Ectodermal cell (in vitro differentiated cells): ENCODE results near the gene SLC38A11.
"Not testable (repeated sequence)": the region's sequence is repeated elsewhere in the genome, so short reads cannot be mapped to it uniquely, and the experiment has no call there.

ENCODE experiments used
- H3K27ac ChIP-seq: 2 replicates; pipeline ENCODE4 v1.7.0; 2013; ENCODE audit warnings: mild to moderate bottlenecking, low read depth, low read length; ENCODE audit not compliant: insufficient read depth, poor library complexity, severe bottlenecking
- H3K27me3 ChIP-seq: 2 replicates; pipeline ENCODE4 v1.7.0; 2013; ENCODE audit warnings: mild to moderate bottlenecking, low read length; ENCODE audit not compliant: insufficient read depth, control insufficient read depth, poor library complexity, severe bottlenecking
- H3K36me3 ChIP-seq: one replicate; pipeline ENCODE4 v1.7.0; 2013; ENCODE audit warnings: low read length; ENCODE audit not compliant: control insufficient read depth, insufficient read depth
- H3K4me1 ChIP-seq: one replicate; pipeline ENCODE4 v1.7.0; 2013; ENCODE audit warnings: low read length; ENCODE audit not compliant: control insufficient read depth, insufficient read depth
- H3K4me3 ChIP-seq: 2 replicates; pipeline ENCODE4 v1.7.0; 2013; ENCODE audit warnings: low read depth, low read length, control low read depth; ENCODE audit not compliant: insufficient read depth
- H3K9me3 ChIP-seq: 2 replicates; pipeline ENCODE4 v1.7.0; 2013; ENCODE audit warnings: mild to moderate bottlenecking, low read length, moderate library complexity; ENCODE audit not compliant: control insufficient read depth
- WGBS, 2 experiments: methylation state at CpG; one replicate each; pipeline ENCODE4 v1.1.7; 2013; ENCODE audit warnings: missing lambda C conversion rate in 2 of 2; 5-methylcytosine and 5-hydroxymethylcytosine counted together

Gene SLC38A11

DNA sequence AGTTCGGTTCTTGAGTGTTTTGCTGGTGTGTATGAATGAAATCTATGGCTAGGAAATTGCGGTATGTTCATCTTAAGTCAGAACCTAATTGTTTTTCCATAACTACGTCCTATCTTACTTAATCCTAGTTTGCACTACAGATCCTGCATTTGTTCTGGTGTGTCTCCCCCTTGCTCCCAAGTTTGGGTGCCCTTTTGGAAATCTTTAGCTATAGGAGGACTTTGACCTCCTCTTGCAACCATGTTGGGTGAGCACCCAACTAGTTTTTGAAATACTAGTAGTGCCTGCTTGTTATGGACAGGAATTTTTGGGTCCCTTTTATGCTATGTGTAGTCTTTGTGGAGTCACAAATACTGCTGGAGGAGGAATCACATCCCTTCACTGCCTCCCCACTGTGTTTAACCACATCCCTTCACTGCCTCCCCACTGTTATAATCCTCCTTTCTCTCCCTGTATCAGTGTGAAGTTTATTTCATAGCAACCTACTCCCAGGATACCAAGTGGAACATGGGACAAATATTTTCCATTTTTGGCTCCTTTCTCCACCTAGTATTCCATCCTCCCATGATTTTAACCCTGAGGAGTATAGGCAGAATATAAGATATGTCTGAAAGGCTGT, 87.4 kb downstream of the SLC38A11 start:
- no peaks in the 10 kb centered on the region for H3K36me3 ChIP-seq
- H3K9me3 ChIP-seq = no peaks in the 10 kb centered on the region
- no peak overlapping the region for H3K27ac ChIP-seq
- no peaks in the 10 kb centered on the region for H3K4me1 ChIP-seq
- WGBS, 2 experiments = 55 to 62% methylated on average over 3 of the region's 3 CpGs
- H3K27me3 ChIP-seq = no peaks in the 10 kb centered on the region
- no peak overlapping the region for H3K4me3 ChIP-seq

DNA sequence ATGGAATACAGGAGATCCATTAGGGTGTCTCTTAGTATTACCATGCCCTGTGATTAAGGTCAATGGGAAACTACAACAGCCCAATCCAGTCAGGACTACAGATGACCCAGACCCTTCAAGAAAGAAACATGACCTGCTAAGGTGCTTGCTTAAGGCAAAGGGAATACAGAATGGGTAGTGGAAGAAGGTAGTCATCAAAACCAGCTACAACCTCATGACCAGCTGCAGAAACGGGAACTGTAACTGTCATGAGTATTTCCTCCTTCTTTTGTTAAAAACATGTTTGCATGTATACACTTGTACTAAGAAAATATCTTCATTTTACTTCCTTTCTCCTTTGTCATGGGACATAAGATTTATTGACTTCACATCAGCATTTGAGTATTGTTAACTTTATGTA, 88.9 kb downstream of the SLC38A11 start:
- H3K27me3 ChIP-seq, H3K4me3 ChIP-seq, H3K36me3 ChIP-seq, H3K4me1 ChIP-seq, H3K9me3 ChIP-seq, H3K27ac ChIP-seq: not testable (repeated sequence)
- WGBS, 2 experiments = 100% methylated on average over 1 of the region's 1 CpG; no CpG with 5 or more reads in 1 of the 2 experiments

DNA sequence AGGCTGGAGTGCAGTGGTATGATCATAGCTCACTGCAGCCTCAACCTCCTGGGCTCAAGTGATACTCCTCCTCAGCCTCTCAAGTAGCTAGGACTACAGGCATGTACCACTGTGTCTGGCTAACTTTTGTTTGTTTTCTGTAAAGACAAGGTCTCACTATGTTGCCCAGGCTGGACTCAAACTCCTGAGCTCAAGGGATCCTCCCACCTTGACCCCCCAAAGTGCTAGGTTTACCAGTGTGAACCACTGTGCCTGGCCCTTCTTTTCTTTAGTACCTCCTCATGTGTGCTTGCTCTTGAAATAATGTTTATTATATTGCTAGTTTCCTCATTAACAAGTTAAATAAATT, 94.7 kb downstream of the SLC38A11 start:
- no peaks in the 10 kb centered on the region for H3K4me1 ChIP-seq
- H3K27ac ChIP-seq = no peak overlapping the region
- H3K4me3 ChIP-seq = no peak overlapping the region
- no peaks in the 10 kb centered on the region for H3K27me3 ChIP-seq
- no peaks in the 10 kb centered on the region for H3K36me3 ChIP-seq
- no peaks in the 10 kb centered on the region for H3K9me3 ChIP-seq

- H3K4me3 ChIP-seq, H3K36me3 ChIP-seq, H3K27ac ChIP-seq, H3K9me3 ChIP-seq, H3K27me3 ChIP-seq, H3K4me1 ChIP-seq: not testable (repeated sequence)
- 85 to 90% methylated on average over 4 of the region's 4 CpGs for WGBS, 2 experiments
Observed at GRCh38 chr2:164859906-164860693, 95.2 kb downstream of the SLC38A11 start.

DNA sequence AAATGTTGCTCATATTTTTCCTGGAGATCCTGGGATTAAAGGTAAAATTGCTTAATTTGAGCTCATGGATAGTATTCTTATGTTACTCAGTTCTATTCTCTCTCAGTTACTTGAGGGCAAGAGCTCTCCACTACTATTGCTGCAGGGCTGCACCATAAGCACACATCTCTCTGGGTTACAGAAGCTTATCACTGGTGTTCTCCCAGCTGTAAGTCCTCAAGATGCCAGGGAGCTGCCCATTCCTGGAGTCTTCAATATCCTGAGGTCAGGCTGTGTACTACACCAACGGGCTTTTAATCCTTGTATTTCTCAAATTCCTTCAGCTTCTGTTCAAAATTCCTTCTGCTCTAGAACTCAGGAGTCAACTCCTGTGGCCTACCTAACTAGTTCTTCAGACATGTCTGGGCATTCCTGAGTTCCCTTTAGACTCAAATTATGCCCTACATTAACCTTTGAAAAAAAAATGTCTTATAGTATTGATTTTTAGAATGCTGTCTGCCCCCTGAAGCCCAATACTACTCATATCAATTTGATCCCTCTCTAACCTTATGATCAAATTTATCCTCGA, 96.0 kb downstream of the SLC38A11 start:
- Histone ChIP-seq H3K4me3 (no peak overlapping the region), H3K27ac (no peak overlapping the region), H3K9me3 (no peaks in the 10 kb centered on the region), H3K36me3 (no peaks in the 10 kb centered on the region), H3K27me3 (no peaks in the 10 kb centered on the region), H3K4me1 (no peaks in the 10 kb centered on the region)
- 83 to 85% methylated on average over 2 of the region's 2 CpGs for WGBS, 2 experiments

DNA sequence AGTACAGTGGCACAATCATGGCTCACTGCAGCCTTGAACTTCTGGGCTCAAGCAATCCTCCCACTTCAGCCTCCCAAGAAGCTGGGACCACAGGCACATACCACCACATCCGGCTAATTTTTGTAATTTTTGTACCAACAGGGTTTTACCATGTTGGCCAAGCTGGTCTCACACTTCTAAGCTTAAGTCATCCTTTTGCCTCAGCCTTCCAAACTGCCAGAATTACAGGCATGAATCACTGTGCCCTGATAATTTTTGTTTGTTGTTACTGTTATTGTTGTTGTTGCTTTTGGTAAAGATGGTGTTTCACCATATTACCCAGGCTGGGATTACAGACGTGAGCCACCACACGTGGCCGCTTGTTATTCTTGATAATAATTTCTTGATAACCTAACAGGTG, 103.2 kb downstream of the SLC38A11 start:
- 82 to 96% methylated on average over 4 of the region's 4 CpGs for WGBS, 2 experiments
- H3K27me3 ChIP-seq = no peaks in the 10 kb centered on the region
- no peak overlapping the region for H3K4me3 ChIP-seq
- H3K27ac ChIP-seq = no peak overlapping the region
- H3K36me3 ChIP-seq = no peaks in the 10 kb centered on the region
- no peaks in the 10 kb centered on the region for H3K9me3 ChIP-seq
- H3K4me1 ChIP-seq = no peaks in the 10 kb centered on the region

DNA sequence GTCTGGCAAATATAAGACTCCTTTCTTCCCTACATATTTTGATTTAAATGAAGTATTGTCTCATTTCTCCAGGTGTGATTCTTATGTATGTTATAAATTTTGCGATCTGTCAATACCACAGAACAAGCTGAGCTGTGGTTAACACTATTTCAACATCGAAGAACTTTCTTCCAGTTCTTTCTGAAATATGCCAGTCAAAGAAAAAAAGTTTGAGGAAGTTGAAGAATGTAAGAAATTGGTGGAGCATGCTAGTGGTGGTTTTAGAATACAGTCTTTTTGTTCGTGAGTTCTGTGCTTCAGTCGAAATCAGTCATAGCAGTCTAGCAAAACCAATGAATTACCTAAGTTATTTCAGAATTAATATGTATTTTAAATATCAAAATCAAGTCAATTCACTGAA, 105.1 kb downstream of the SLC38A11 start:
- no peaks in the 10 kb centered on the region for H3K27me3 ChIP-seq
- no peaks in the 10 kb centered on the region for H3K36me3 ChIP-seq
- no peaks in the 10 kb centered on the region for H3K9me3 ChIP-seq
- H3K4me3 ChIP-seq = no peak overlapping the region
- no peak overlapping the region for H3K27ac ChIP-seq
- WGBS, 2 experiments = 91 to 93% methylated on average over 3 to 4 of the region's 4 CpGs
- H3K4me1 ChIP-seq = no peaks in the 10 kb centered on the region

GRCh38 chr2:164849506-164849905, 105.8 kb downstream of the SLC38A11 start:
- Histone ChIP-seq H3K9me3 (no peaks in the 10 kb centered on the region), H3K4me3 (no peak overlapping the region), H3K4me1 (no peaks in the 10 kb centered on the region), H3K27ac (no peak overlapping the region), H3K36me3 (no peaks in the 10 kb centered on the region), H3K27me3 (no peaks in the 10 kb centered on the region)
- WGBS, 2 experiments = 100% methylated on average over 1 of the region's 1 CpG; no CpG with 5 or more reads in 1 of the 2 experiments

GRCh38 chr2:164847981-164848741, 107.2 kb downstream of the SLC38A11 start:
- Histone ChIP-seq H3K27ac (no peak overlapping the region), H3K4me1 (no peaks in the 10 kb centered on the region), H3K9me3 (no peaks in the 10 kb centered on the region), H3K36me3 (no peaks in the 10 kb centered on the region), H3K27me3 (peaks cover 2% of the 10 kb centered on the region), H3K4me3 (no peak overlapping the region)
- 88 to 93% methylated on average over 1 of the region's 2 CpGs for WGBS, 2 experiments

GRCh38 chr2:164847291-164847690, 108.0 kb downstream of the SLC38A11 start:
- Histone ChIP-seq H3K4me1 (no peaks in the 10 kb centered on the region), H3K4me3 (no peak overlapping the region), H3K27ac (no peak overlapping the region), H3K9me3 (no peaks in the 10 kb centered on the region), H3K36me3 (no peaks in the 10 kb centered on the region), H3K27me3 (peaks cover 10% of the 10 kb centered on the region)
- 93 to 97% methylated on average over 2 to 4 of the region's 4 CpGs for WGBS, 2 experiments
